IMR-90 (cell line): ENCODE data around the gene ZNF597. TPM values are rescaled to one million over a fixed set of nuclear protein-coding genes. Genes with fewer than 3 reads are reported as not detected.
A peak's percentile ranks its signal among the peaks of the same experiment; 100 is the strongest.

ENCODE experiments used
- ATAC-seq: fragments of 200-7000 bp; cut with Tn5 transposase; 2 replicates; pipeline ENCODE4 v1.9.1; 2020; ENCODE audit warnings: low read depth, mild to moderate bottlenecking, moderate library complexity
- BruUV-seq: library from RNA; stranded (reverse); fragments of 400-500 nt; replicated peaks from 2 replicates; lab custom pipeline; 2021; lab: Mats Ljungman, UMichigan
- CTCF ChIA-PET: fragments of 300-600 bp; formaldehyde crosslinking; extraction: SDS; loops from one replicate; lab custom pipeline; 2021; ENCODE audit warnings: antibody characterized with exemption; lab: Yijun Ruan, JAX
- POLR2A ChIA-PET: fragments of 300-600 bp; sonication (Branson Sonifier 250); formaldehyde crosslinking; loops from one replicate; lab custom pipeline; 2022; ENCODE audit warnings: antibody characterized with exemption; ENCODE audit not compliant: unreplicated experiment; lab: Charles Lee
- DNase-seq: peaks from one replicate; pipeline ENCODE4 v3.0.0; 2013
- H2AFZ ChIP-seq: replicated peaks from 2 replicates; pipeline ENCODE3; 2013; ENCODE audit warnings: low read length, mild to moderate bottlenecking; ENCODE audit not compliant: poor library complexity
- H2AK5ac ChIP-seq: 2 replicates; pipeline ENCODE4 v1.6.1; 2013; ENCODE audit warnings: low read depth, low read length, inconsistent platforms
- H2AK9ac ChIP-seq: replicated peaks from 2 replicates; pipeline ENCODE3; 2013; ENCODE audit warnings: mild to moderate bottlenecking, low read depth, low read length, moderate library complexity; ENCODE audit not compliant: poor library complexity
- H2BK120ac ChIP-seq: 2 replicates; pipeline ENCODE4 v1.6.1; 2013; ENCODE audit warnings: low read depth, low read length, inconsistent platforms
- H2BK15ac ChIP-seq: 3 replicates; pipeline ENCODE4 v1.6.1; 2013; ENCODE audit warnings: low read depth, low read length, inconsistent platforms
- H2BK20ac ChIP-seq: 2 replicates; pipeline ENCODE4 v1.6.1; 2013; ENCODE audit warnings: low read depth, mild to moderate bottlenecking, inconsistent platforms, low read length, moderate library complexity
- H2BK5ac ChIP-seq: 2 replicates; pipeline ENCODE4 v1.6.1; 2013; ENCODE audit warnings: mild to moderate bottlenecking, low read depth, low read length, inconsistent platforms; ENCODE audit not compliant: poor library complexity, severe bottlenecking
- H3K14ac ChIP-seq: replicated peaks from 2 replicates; pipeline ENCODE4 v1.6.1; 2013; ENCODE audit warnings: low read depth, low read length, inconsistent platforms
- H3K18ac ChIP-seq: 2 replicates; pipeline ENCODE4 v1.6.1; 2013; ENCODE audit warnings: low read depth, low read length, control low read depth
- H3K23ac ChIP-seq: 2 replicates; pipeline ENCODE4 v1.6.1; 2013; ENCODE audit warnings: low read depth, low read length, inconsistent platforms
- H3K27ac ChIP-seq: 2 replicates; pipeline ENCODE4 v1.5.1; 2013; ENCODE audit warnings: mild to moderate bottlenecking, control low read depth, low read length; ENCODE audit not compliant: insufficient read depth
- H3K27me3 ChIP-seq: 2 replicates; pipeline ENCODE4 v1.6.1; 2013; ENCODE audit warnings: low read length; ENCODE audit not compliant: control insufficient read depth, insufficient read depth
- H3K36me3 ChIP-seq: 2 replicates; pipeline ENCODE4 v1.6.1; 2013; ENCODE audit warnings: low read length, mixed read lengths; ENCODE audit not compliant: control insufficient read depth, insufficient read depth
- H3K4ac ChIP-seq: 2 replicates; pipeline ENCODE4 v1.6.1; 2013; ENCODE audit warnings: low read depth, low read length, inconsistent platforms
- H3K4me1 ChIP-seq: 2 replicates; pipeline ENCODE4 v1.6.1; 2013; ENCODE audit warnings: low read length, mixed read lengths; ENCODE audit not compliant: control insufficient read depth, insufficient read depth
- H3K4me2 ChIP-seq: 2 replicates; pipeline ENCODE4 v1.6.1; 2013; ENCODE audit warnings: low read depth, mild to moderate bottlenecking, control low read depth, low read length, moderate library complexity
- H3K4me3 ChIP-seq: 2 replicates; pipeline ENCODE4 v1.5.1; 2013; ENCODE audit warnings: low read depth, mild to moderate bottlenecking, control low read depth, low read length, moderate library complexity; ENCODE audit not compliant: insufficient read depth
- H3K56ac ChIP-seq: 2 replicates; pipeline ENCODE4 v1.6.1; 2013; ENCODE audit warnings: low read length, inconsistent platforms; ENCODE audit not compliant: insufficient read depth; ENCODE audit errors: extremely low read depth
- H3K79me1 ChIP-seq, 2 experiments: 2 replicates each; pipeline ENCODE4 v1.6.1; 2013; ENCODE audit warnings: low read length in 2 of 2, inconsistent platforms in 1 of 2, low read depth in 1 of 2
- H3K9ac ChIP-seq: 2 replicates; pipeline ENCODE4 v1.6.1; 2013; ENCODE audit warnings: low read depth, low read length, control low read depth
- H3K9me1 ChIP-seq: 2 replicates; pipeline ENCODE4 v1.6.1; 2013; ENCODE audit warnings: low read length, inconsistent platforms; ENCODE audit not compliant: insufficient read depth
- H3K9me3 ChIP-seq: 2 replicates; pipeline ENCODE4 v1.6.1; 2013; ENCODE audit warnings: low read length; ENCODE audit not compliant: control insufficient read depth, insufficient read depth
- H4K20me1 ChIP-seq: 2 replicates; pipeline ENCODE4 v1.6.1; 2013; ENCODE audit warnings: low read length, inconsistent platforms; ENCODE audit not compliant: insufficient read depth
- H4K5ac ChIP-seq: 2 replicates; pipeline ENCODE4 v1.6.1; 2013; ENCODE audit warnings: mild to moderate bottlenecking, low read depth, low read length, control low read depth
- H4K8ac ChIP-seq, 2 experiments: 2 replicates each; pipeline ENCODE4 v1.6.1; 2013; ENCODE audit warnings: low read depth in 2 of 2, low read length in 2 of 2, control low read depth in 1 of 2, inconsistent platforms in 1 of 2
- H4K91ac ChIP-seq: 2 replicates; pipeline ENCODE4 v1.6.1; 2013; ENCODE audit warnings: low read depth, low read length, inconsistent platforms; ENCODE audit not compliant: insufficient read depth
- BHLHE40 ChIP-seq: fragments of 150-350 bp; IDR thresholded peaks from 2 replicates; pipeline ENCODE4 v1.6.1; 2016; ENCODE audit warnings: mild to moderate bottlenecking, low read depth, low read length
- CEBPB ChIP-seq: IDR thresholded peaks from 2 replicates; pipeline ENCODE4 v1.6.1; 2012; ENCODE audit warnings: low read depth, low read length, improper control_type of control experiment
- CHD1 ChIP-seq: IDR thresholded peaks from 2 replicates; pipeline ENCODE4 v1.6.1; 2012; ENCODE audit warnings: low read depth, low read length, improper control_type of control experiment
- CTCF ChIP-seq: conservative IDR thresholded peaks from 2 replicates; pipeline ENCODE4 v1.5.1; 2012; ENCODE audit warnings: mild to moderate bottlenecking, low read depth, low read length, improper control_type of control experiment
- ELK1 ChIP-seq: fragments of 150-350 bp; IDR thresholded peaks from 2 replicates; pipeline ENCODE4 v1.6.1; 2016; ENCODE audit warnings: low read depth, mild to moderate bottlenecking, low read length, moderate library complexity, borderline replicate concordance
- FOS ChIP-seq: fragments of 150-350 bp; IDR thresholded peaks from 2 replicates; pipeline ENCODE4 v1.6.1; 2016; ENCODE audit warnings: low read depth, low read length
- MAZ ChIP-seq: IDR thresholded peaks from 2 replicates; pipeline ENCODE4 v1.6.1; 2012; ENCODE audit warnings: low read depth, mild to moderate bottlenecking, low read length, improper control_type of control experiment, moderate library complexity, borderline replicate concordance
- MXI1 ChIP-seq: IDR thresholded peaks from 2 replicates; pipeline ENCODE4 v1.6.1; 2012; ENCODE audit warnings: low read depth, mild to moderate bottlenecking, low read length, moderate library complexity, borderline replicate concordance
- NFE2L2 ChIP-seq: fragments of 150-350 bp; IDR thresholded peaks from 2 replicates; pipeline ENCODE4 v1.6.1; 2016; ENCODE audit warnings: low read depth, mild to moderate bottlenecking, low read length
- POLR2A ChIP-seq: IDR thresholded peaks from 2 replicates; pipeline ENCODE4 v1.6.1; 2012; ENCODE audit warnings: mild to moderate bottlenecking, low read depth, low read length
- RAD21 ChIP-seq: IDR thresholded peaks from 2 replicates; pipeline ENCODE4 v1.6.1; 2012; ENCODE audit warnings: low read length, improper control_type of control experiment
- RFX5 ChIP-seq: IDR thresholded peaks from 2 replicates; pipeline ENCODE4 v1.8.0; 2012; ENCODE audit warnings: low read depth, mild to moderate bottlenecking, low read length, moderate library complexity
- SMC3 ChIP-seq: fragments of 150-350 bp; IDR thresholded peaks from 2 replicates; pipeline ENCODE4 v1.6.1; 2016; ENCODE audit warnings: low read depth, mild to moderate bottlenecking, antibody characterized with exemption, low read length, moderate library complexity
- USF2 ChIP-seq: fragments of 150-350 bp; IDR thresholded peaks from 2 replicates; pipeline ENCODE4 v1.6.1; 2017; ENCODE audit warnings: mild to moderate bottlenecking, antibody characterized with exemption, low read length, low read depth
- WGBS, 2 experiments: methylation state at CpG; one replicate each; pipeline versions ENCODE4 v1.1.5 to v1.1.7; 2013; ENCODE audit warnings: missing lambda C conversion rate in 2 of 2; ENCODE audit not compliant: insufficient read length in 1 of 2; ENCODE audit errors: extremely low coverage in 2 of 2; 5-methylcytosine and 5-hydroxymethylcytosine counted together
- dilution Hi-C: fragments of 300-500 bp; cut with HindIII; formaldehyde crosslinking; loops from one replicate; pipeline ENCODE4 v1.14.3; 2018; ENCODE audit warnings: low sequenced_read_pairs; ENCODE audit not compliant: unreplicated experiment
- in situ Hi-C: fragments of 300-500 bp; cut with MboI; formaldehyde crosslinking; loops from 3 replicates; pipeline ENCODE4 v1.14.3; 2019; ENCODE audit warnings: low sequenced_read_pairs, inconsistent platforms, mixed read lengths
- intact Hi-C: fragments of 100-400 bp; cut with micrococcal nuclease; formaldehyde crosslinking; loops from 2 replicates; pipeline ENCODE4 v1.10.0; 2022
- polyA plus RNA-seq, 3 experiments: library from polyadenylated mRNA; depleted of rRNA; stranded (reverse); fragments of >200 nt; gene quantifications; 2 replicates each; pipeline ENCODE4 v1.2.3, GENCODE V29; 2012; ENCODE audit warnings: low replicate concordance in 1 of 3
- total RNA-seq: library from RNA; depleted of rRNA; stranded (reverse); fragments of >200 nt; gene quantifications from 2 replicates; pipeline ENCODE4 v1.2.3, GENCODE V29; 2012

ZNF597 gene
- total and polyA plus RNA-seq, 2 of the 4 experiments (the other 2 are of a cell fraction): 0.91 to 3.0 TPM

GRCh38 chr16:3454093-3454492 lies 10.8 kb upstream of the ZNF597 start:
- Histone ChIP-seq H4K5ac (no peak overlapping the region), H3K14ac (no peak overlapping the region), H3K4ac (no peak overlapping the region), H3K56ac (no peak overlapping the region), H3K4me3 (no peak overlapping the region), H2AK9ac (no peak overlapping the region), H3K27ac (no peak overlapping the region), H2BK5ac (no peak overlapping the region), H2BK20ac (no peak overlapping the region), H3K9me3 (no peaks in the 10 kb centered on the region), H3K4me2 (no peak overlapping the region), H4K91ac (no peak overlapping the region), H3K18ac (no peak overlapping the region), H3K4me1 (peaks cover 3% of the 10 kb centered on the region; the same call in 1 of the 2 replicates), H4K20me1 (peaks cover 6% of the 10 kb centered on the region), H3K23ac (no peak overlapping the region), H3K27me3 (no peaks in the 10 kb centered on the region), H2BK15ac (no peak overlapping the region), H4K8ac (no peak overlapping the region), H3K9ac (no peak overlapping the region), H2BK120ac (no peak overlapping the region), H3K79me1 (peaks cover 3 to 19% of the 10 kb centered on the region in 2 experiments), H2AK5ac (no peak overlapping the region), H2AFZ (no peak overlapping the region), H3K36me3 (no peaks in the 10 kb centered on the region), H3K9me1 (peaks cover 3% of the 10 kb centered on the region; the same call in 1 of the 2 replicates)
- DNase-seq: peak; percentile 8
- ChIA-PET CTCF (interaction anchor here (0.9 kb wide), 1 partner anchor 10 kb away, joined by 3 read pairs; no protein-coding TSS in a partner anchor), POLR2A (interaction anchor here (0.6 kb wide), 1 partner anchor 184 kb away, joined by 3 read pairs; no protein-coding TSS in a partner anchor)
- WGBS, 2 experiments: 72% methylated on average over 2 of the region's 5 CpGs; no CpG with 5 or more reads in 1 of the 2 experiments
- no TSS peak for BruUV-seq
- dilution Hi-C loops (no loop called here), in situ Hi-C loops (no loop called here), intact Hi-C loops (no loop called here)
- no peak for ATAC-seq
- TF ChIP-seq USF2 (no peak), MAZ (no peak), SMC3 (no peak), FOS (no peak), CHD1 (no peak), BHLHE40 (no peak), RFX5 (no peak), POLR2A (no peak), MXI1 (no peak), CTCF (no peak), ELK1 (no peak), RAD21 (no peak), NFE2L2 (no peak), CEBPB (no peak)
